ENCODE measurements around the gene LATS1. TPM values are rescaled to one million over a fixed set of nuclear protein-coding genes. Genes with fewer than 3 reads are reported as not detected.

Gene LATS1
- total RNA-seq, 2 donors from 2014 or later: 28.7 to 44.8 TPM

GRCh38 chr6:149646599-149646998 is 71.3 kb downstream of the LATS1 start:
- peak overlapping the region in 1 of 2 donors; percentile 76 for H3K4me3 ChIP-seq
- H3K4me1 ChIP-seq (replicated peaks): no peaks in the 10 kb centered on the region
- no peaks in the 10 kb centered on the region for H3K9me3 ChIP-seq
- no peak overlapping the region for H3K27ac ChIP-seq
- WGBS: 56% methylated on average over 3 of the region's 3 CpGs
- H3K27me3 ChIP-seq (replicated peaks; ENCODE audit: insufficient read depth): no peaks in the 10 kb centered on the region
- no peaks in the 10 kb centered on the region for H3K36me3 ChIP-seq
- no peak for DNase-seq (ENCODE audit: low spot score)
- TF ChIP-seq POLR2AphosphoS5 (IDR thresholded peaks at IDR 0.05): no peak
- intact Hi-C loops (cut with DNase I): loop anchor here (10.0 kb wide), 1 partner anchor 82 kb away; the partner anchor contains the start of gene GINM1

GRCh38 chr6:149642829-149643580 is 74.9 kb downstream of the LATS1 start:
- Histone ChIP-seq H3K4me3 (no peak overlapping the region), H3K36me3 (no peaks in the 10 kb centered on the region), H3K9me3 (no peaks in the 10 kb centered on the region), H3K27ac (no peak overlapping the region), H3K27me3 (replicated peaks; ENCODE audit: insufficient read depth) (no peaks in the 10 kb centered on the region), H3K4me1 (replicated peaks) (no peaks in the 10 kb centered on the region)
- intact Hi-C loops (cut with DNase I): loop anchor here (10.0 kb wide), 1 partner anchor 78 kb away; the partner anchor contains the start of gene GINM1
- 89% methylated on average over 1 of the region's 1 CpG for WGBS
- DNase-seq (ENCODE audit: low spot score): no peak
- TF ChIP-seq CTCF (IDR thresholded peaks at IDR 0.05): no peak
- TF ChIP-seq POLR2A (IDR thresholded peaks at IDR 0.05): no peak
- TF ChIP-seq POLR2AphosphoS5 (IDR thresholded peaks at IDR 0.05): no peak

GRCh38 chr6:149636124-149636523 is 81.8 kb downstream of the LATS1 start:
- WGBS: 56% methylated on average over 2 of the region's 2 CpGs
- Histone ChIP-seq H3K9me3 (no peaks in the 10 kb centered on the region), H3K4me1 (replicated peaks) (no peaks in the 10 kb centered on the region), H3K4me3 (no peak overlapping the region), H3K27me3 (replicated peaks; ENCODE audit: insufficient read depth) (no peaks in the 10 kb centered on the region), H3K27ac (no peak overlapping the region), H3K36me3 (no peaks in the 10 kb centered on the region)
- no peak for DNase-seq (ENCODE audit: low spot score)
- TF ChIP-seq CTCF (IDR thresholded peaks at IDR 0.05) (no peak), POLR2AphosphoS5 (IDR thresholded peaks at IDR 0.05) (no peak), POLR2A (IDR thresholded peaks at IDR 0.05) (no peak)
- intact Hi-C loops (cut with DNase I): no loop called here

- no peak overlapping the region for H3K4me3 ChIP-seq
- H3K36me3 ChIP-seq: no peaks in the 10 kb centered on the region
- no peak for DNase-seq (ENCODE audit: low spot score)
- TF ChIP-seq CTCF (IDR thresholded peaks at IDR 0.05) (no peak), POLR2AphosphoS5 (IDR thresholded peaks at IDR 0.05) (no peak), POLR2A (IDR thresholded peaks at IDR 0.05) (no peak)
- WGBS: 93% methylated on average over 1 of the region's 1 CpG
- H3K27ac ChIP-seq: no peak overlapping the region
- no peaks in the 10 kb centered on the region for H3K9me3 ChIP-seq
- intact Hi-C loops (cut with DNase I): no loop called here
- no peaks in the 10 kb centered on the region for H3K4me1 ChIP-seq (replicated peaks)
- H3K27me3 ChIP-seq (replicated peaks; ENCODE audit: insufficient read depth): no peaks in the 10 kb centered on the region
These were observed 83.6 kb downstream of the LATS1 start for GRCh38 chr6:149634315-149634714.

GRCh38 chr6:149628875-149629510 is 88.9 kb downstream of the LATS1 start:
- TF ChIP-seq CTCF (IDR thresholded peaks at IDR 0.05) (no peak), POLR2A (IDR thresholded peaks at IDR 0.05) (no peak), POLR2AphosphoS5 (IDR thresholded peaks at IDR 0.05) (no peak)
- Histone ChIP-seq H3K27me3 (replicated peaks; ENCODE audit: insufficient read depth) (no peaks in the 10 kb centered on the region), H3K9me3 (no peaks in the 10 kb centered on the region), H3K4me3 (no peak overlapping the region), H3K4me1 (replicated peaks) (no peaks in the 10 kb centered on the region), H3K27ac (no peak overlapping the region), H3K36me3 (no peaks in the 10 kb centered on the region)
- intact Hi-C loops (cut with DNase I): no loop called here
- 93% methylated on average over 4 of the region's 4 CpGs for WGBS
- no peak for DNase-seq (ENCODE audit: low spot score)
